GM12873 (cell line): ENCODE measurements around the gene HIGD2A.
A peak's percentile ranks its signal among the peaks of the same experiment; 100 is the strongest.

Experiments
- CTCF ChIP-seq: IDR thresholded peaks from 2 replicates; pipeline ENCODE4 v1.5.1; 2012; ENCODE audit warnings: low read depth, mild to moderate bottlenecking, moderate library complexity, low read length, control low read depth; ENCODE audit not compliant: insufficient read depth; ENCODE audit errors: missing control alignments

The HIGD2A gene

GRCh38 chr5:176397736-176398420 is 9.3 kb downstream of the HIGD2A start:
- TF ChIP-seq CTCF = no peak

GRCh38 chr5:176400382-176401156 is 12.0 kb downstream of the HIGD2A start:
- no peak for TF ChIP-seq CTCF

- TF ChIP-seq CTCF = no peak
Observed at GRCh38 chr5:176401281-176402205, 13.0 kb downstream of the HIGD2A start.

GRCh38 chr5:176405656-176406435 is 17.3 kb downstream of the HIGD2A start:
- TF ChIP-seq CTCF = peak; percentile 13

GRCh38 chr5:176406436-176407052 is 18.0 kb downstream of the HIGD2A start:
- TF ChIP-seq CTCF = no peak

- no peak for TF ChIP-seq CTCF
Observed at GRCh38 chr5:176407456-176408251, 19.1 kb downstream of the HIGD2A start.
